HepG2 (cell line): ENCODE data around the gene SLC41A3. TPM values are rescaled to one million over a fixed set of nuclear protein-coding genes. Genes with fewer than 3 reads are reported as not detected.

Experiments
- ATAC-seq: fragments of 200-7000 bp; cut with Tn5 transposase; 3 replicates; pipeline ENCODE4 v1.9.1; 2020; ENCODE audit warnings: mild to moderate bottlenecking, moderate library complexity
- BruUV-seq: library from RNA; stranded (reverse); fragments of 400-500 nt; replicated peaks from 2 replicates; lab custom pipeline; 2021; lab: Mats Ljungman, UMichigan
- CTCF ChIA-PET: fragments of 300-600 bp; formaldehyde crosslinking; extraction: SDS; loops from one replicate; lab custom pipeline; 2021; ENCODE audit warnings: low total read pairs, inconsistent platforms, low intra/inter-chr PET ratio; lab: Yijun Ruan, JAX
- POLR2A ChIA-PET: fragments of 350-600 bp; sonication (Branson Sonifier 250); formaldehyde crosslinking; loops from one replicate; lab custom pipeline; 2020; ENCODE audit warnings: antibody characterized with exemption, inconsistent platforms; lab: Yijun Ruan, JAX
- DNase-seq: peaks from one replicate; pipeline ENCODE4 v3.0.0-alpha.2; 2015; ENCODE audit warnings: low spot score
- FAIRE-seq: peaks from 3 replicates; lab custom pipeline; 2011; peaks lifted over from hg19 to GRCh38; lab: Jason Lieb, UNC
- H2AFZ ChIP-seq: one replicate; pipeline ENCODE4 v1.6.1; 2011; ENCODE audit warnings: low read length, inconsistent platforms
- H3K27ac ChIP-seq: fragments of 300-600 bp; 3 replicates; pipeline ENCODE4 v1.8.0; 2011; ENCODE audit warnings: mixed run types, mild to moderate bottlenecking, mixed read lengths, low read length, inconsistent platforms; ENCODE audit not compliant: insufficient read depth; ENCODE audit errors: extremely low read length
- H3K27me3 ChIP-seq, 2 experiments: fragments of 200-600 bp in 1 of 2; 2 replicates in 1 of 2; 3 replicates in 1 of 2; pipeline versions ENCODE4 v1.6.0 to v1.8.0; 2011; ENCODE audit warnings: low read length in 2 of 2, mild to moderate bottlenecking in 2 of 2, moderate library complexity in 2 of 2, inconsistent platforms in 1 of 2; ENCODE audit not compliant: insufficient read depth in 2 of 2, control insufficient read depth in 1 of 2
- H3K36me3 ChIP-seq, 2 experiments: fragments of 200-600 bp in 1 of 2; replicated peaks in 1 of 2; 2 replicates in 1 of 2; 3 replicates in 1 of 2; pipeline versions ENCODE4 v1.5.1 to v1.8.0; 2011; ENCODE audit warnings: low read length in 2 of 2, inconsistent platforms in 1 of 2; ENCODE audit not compliant: insufficient read depth in 2 of 2, control insufficient read depth in 1 of 2
- H3K4me1 ChIP-seq: 2 replicates; pipeline ENCODE4 v1.5.1; 2012; ENCODE audit warnings: low read length, inconsistent platforms; ENCODE audit not compliant: insufficient read depth
- H3K4me2 ChIP-seq: 2 replicates; pipeline ENCODE4 v1.6.0; 2011; ENCODE audit warnings: low read depth, low read length, inconsistent platforms
- H3K4me3 ChIP-seq, 3 experiments: fragments of 200-600 bp in 1 of 3; sonication (generic), shearing (Covaris generic) in 1 of 3; replicated peaks in 1 of 3; 2 replicates each; pipeline ENCODE4 v1.5.1; 2011 to 2016; ENCODE audit warnings: low read length in 3 of 3, inconsistent platforms in 2 of 3, low read depth in 2 of 3, mild to moderate bottlenecking in 2 of 3, control low read depth in 1 of 3, mixed read lengths in 1 of 3; ENCODE audit not compliant: insufficient read depth in 1 of 3
- H3K79me2 ChIP-seq: one replicate; pipeline ENCODE4 v1.6.1; 2011; ENCODE audit warnings: low read length, inconsistent platforms; ENCODE audit not compliant: insufficient read depth
- H3K9ac ChIP-seq: 2 replicates; pipeline ENCODE4 v1.6.0; 2011; ENCODE audit warnings: mild to moderate bottlenecking, low read depth, low read length, inconsistent platforms; ENCODE audit not compliant: insufficient read depth
- H3K9me3 ChIP-seq: 2 replicates; pipeline ENCODE4 v1.5.1; 2012; ENCODE audit warnings: mild to moderate bottlenecking, low read length
- H4K20me1 ChIP-seq: 2 replicates; pipeline ENCODE4 v1.6.0; 2011; ENCODE audit warnings: inconsistent platforms, mild to moderate bottlenecking, low read length, moderate library complexity; ENCODE audit not compliant: insufficient read depth
- CENPBD1 ChIP-seq: sonication (generic); formaldehyde crosslinking; IDR thresholded peaks from 2 replicates; pipeline ENCODE4 v1.8.0; 2022; ENCODE audit warnings: missing genetic modification reagents, low read depth, mild to moderate bottlenecking, borderline replicate concordance
- CENPX ChIP-seq: sonication (generic); formaldehyde crosslinking; IDR thresholded peaks from 2 replicates; pipeline ENCODE4 v1.9.0; 2021; ENCODE audit warnings: mild to moderate bottlenecking, missing genetic modification reagents, moderate library complexity
- CREBL2 ChIP-seq: sonication (generic); formaldehyde crosslinking; IDR thresholded peaks from 2 replicates; pipeline ENCODE4 v1.8.1; 2023; ENCODE audit warnings: missing genetic modification reagents, mild to moderate bottlenecking, borderline replicate concordance
- NFIC ChIP-seq: IDR thresholded peaks from 2 replicates; pipeline ENCODE4 v1.6.1; 2012; ENCODE audit warnings: mild to moderate bottlenecking, low read length, inconsistent platforms
- RBM22 ChIP-seq: fragments of 200-400 bp; formaldehyde crosslinking; optimal IDR thresholded peaks from 2 replicates; pipeline ENCODE3; 2017; ENCODE audit warnings: mild to moderate bottlenecking, low read length, moderate library complexity
- YEATS2 ChIP-seq: sonication (generic); formaldehyde crosslinking; IDR thresholded peaks from 2 replicates; pipeline ENCODE4 v1.4.0; 2020; ENCODE audit warnings: missing genetic modification reagents, borderline replicate concordance
- ZFP36 ChIP-seq: fragments of 150-350 bp; IDR thresholded peaks from 2 replicates; pipeline ENCODE4 v1.6.1; 2018; ENCODE audit warnings: borderline replicate concordance, low read length, low read depth; ENCODE audit not compliant: partially characterized antibody
- ZNF234 ChIP-seq: sonication (generic); formaldehyde crosslinking; conservative IDR thresholded peaks from 2 replicates; pipeline ENCODE4 v1.5.1; 2020; ENCODE audit warnings: mild to moderate bottlenecking, missing genetic modification reagents
- ZNF30 ChIP-seq: sonication (generic); formaldehyde crosslinking; IDR thresholded peaks from 2 replicates; pipeline ENCODE4 v1.5.0; 2020; ENCODE audit warnings: mild to moderate bottlenecking, missing genetic modification reagents
- ZNF580 ChIP-seq: IDR thresholded peaks from 2 replicates; pipeline ENCODE4 v1.6.1; 2016; ENCODE audit warnings: low read depth, borderline replicate concordance
- ZNF609 ChIP-seq: sonication (generic); formaldehyde crosslinking; IDR thresholded peaks from 2 replicates; pipeline ENCODE4 v1.4.0; 2020; ENCODE audit warnings: mild to moderate bottlenecking, missing genetic modification reagents, borderline replicate concordance
- ZNF782 ChIP-seq: sonication (generic); formaldehyde crosslinking; IDR thresholded peaks from 2 replicates; pipeline ENCODE4 v1.4.0; 2020; ENCODE audit warnings: missing genetic modification reagents, mild to moderate bottlenecking, borderline replicate concordance
- WGBS: methylation state at CpG from one replicate; pipeline ENCODE4 v1.1.6; 2017; ENCODE audit warnings: low lambda C conversion rate; 5-methylcytosine and 5-hydroxymethylcytosine counted together
- in situ Hi-C: cut with HindIII; loops from 2 replicates; pipeline ENCODE4 v1.10.0; 2017; ENCODE audit warnings: low pct_unique_long_range_greater_than_20kb; ENCODE audit not compliant: extremely low pct_ligation_motif_present
- intact Hi-C: fragments of 100-400 bp; cut with micrococcal nuclease; formaldehyde crosslinking; loops from one replicate; pipeline ENCODE4 v1.10.0; 2022; ENCODE audit not compliant: unreplicated experiment
- polyA plus RNA-seq, 8 experiments: library from polyadenylated mRNA; depleted of rRNA in 3 of 8; stranded (reverse) in 7 of 8; unstranded in 1 of 8; fragments of >200 nt; fragmentation: Illumina TruSeq in 4 of 8; extraction: Trizol in 4 of 8; gene quantifications; 2 replicates each; pipeline versions ENCODE4 v1.2.1 to v1.2.3, GENCODE V29; 2011 to 2016; ENCODE audit warnings: low read depth in 4 of 8, missing spikeins in 1 of 8, mixed read lengths in 1 of 8; ENCODE audit not compliant: insufficient read depth in 1 of 8
- total RNA-seq, 5 experiments: library from RNA; depleted of rRNA; stranded (reverse); fragments of >200 nt; fragmentation: Illumina TruSeq; extraction: Trizol; gene quantifications; 2 replicates each; pipeline ENCODE4 v1.2.3, GENCODE V29; 2016; ENCODE audit warnings: low read depth in 1 of 5

Gene SLC41A3
- total and polyA plus RNA-seq, 2 of the 13 experiments (the other 11 are each of a cell fraction or from before 2014, with no cell fraction given): 26.0 to 71.1 TPM

- H4K20me1 ChIP-seq: no peaks in the 10 kb centered on the region
- DNase-seq: no peak
- TF ChIP-seq ZNF30: no peak
- peak; percentile 63 for TF ChIP-seq ZFP36
- TF ChIP-seq, all 625 proteins: peak for 1
- ChIA-PET CTCF (no interaction called here), POLR2A (no interaction called here)
- Histone ChIP-seq H3K9ac (no peak overlapping the region), H3K4me1 (peaks cover 16% of the 10 kb centered on the region), H3K36me3 (no peaks in the 10 kb centered on the region), H3K79me2 (no peaks in the 10 kb centered on the region), H3K4me2 (no peak overlapping the region), H3K27ac (no peak overlapping the region), H3K9me3 (peaks cover 25% of the 10 kb centered on the region), H3K27me3 (no peaks in the 10 kb centered on the region), H2AFZ (no peak overlapping the region), H3K4me3 (no peak overlapping the region)
- intact Hi-C loops (no loop called here), in situ Hi-C loops (no loop called here)
- FAIRE-seq: no peak
- WGBS: 3% methylated on average over 1 of the region's 1 CpG
- no TSS peak for BruUV-seq
- no peak for ATAC-seq
Measured at GRCh38 chr3:126087552-126088175, 3.7 kb upstream of the SLC41A3 start.

- Histone ChIP-seq H3K9me3 (peaks cover 25% of the 10 kb centered on the region), H4K20me1 (no peaks in the 10 kb centered on the region), H3K36me3 (no peaks in the 10 kb centered on the region), H3K79me2 (no peaks in the 10 kb centered on the region), H3K4me2 (no peak overlapping the region), H3K27me3 (no peaks in the 10 kb centered on the region), H3K4me3 (no peak overlapping the region), H3K27ac (no peak overlapping the region), H3K4me1 (peaks cover 27% of the 10 kb centered on the region), H3K9ac (no peak overlapping the region), H2AFZ (no peak overlapping the region)
- no TSS peak for BruUV-seq
- in situ Hi-C loops: no loop called here
- POLR2A ChIA-PET: no interaction called here
- FAIRE-seq (no peak), ATAC-seq (no peak), DNase-seq (no peak)
- CTCF ChIA-PET: no interaction called here
- intact Hi-C loops: no loop called here
- 45% methylated on average over 2 of the region's 2 CpGs for WGBS
- TF ChIP-seq CREBL2 (CRISPR knock-in tag) (no peak), CENPX (CRISPR knock-in tag) (no peak), RBM22 (no peak), NFIC (no peak), YEATS2 (no peak), ZNF234 (CRISPR knock-in tag) (no peak), ZNF609 (CRISPR knock-in tag) (no peak), ZNF580 (CRISPR knock-in tag) (no peak), CENPBD1 (CRISPR knock-in tag) (no peak), ZNF782 (CRISPR knock-in tag) (no peak)
Measured at GRCh38 chr3:126085841-126086240, 1.9 kb upstream of the SLC41A3 start.
